Psoas muscle (tissue), 8 donors: Measurements from ENCODE around the gene CBX3. TPM values are rescaled to one million over a fixed set of nuclear protein-coding genes. Genes with fewer than 3 reads are reported as not detected.

Experiments
- ATAC-seq, 4 donors: fragments of 200-7000 bp; cut with Tn5 transposase; one replicate each; pipeline ENCODE4 v1.9.1; 2020; ENCODE audit warnings: moderate library complexity in 3 of 4, mild to moderate bottlenecking in 2 of 4
- DNase-seq, 2 donors: peaks; one replicate each; pipeline ENCODE4 v3.0.0-alpha.2; 2020
- H3K27ac ChIP-seq: fragments of 200-600 bp; one replicate; pipeline ENCODE4 v1.8.0; 2022
- H3K27me3 ChIP-seq, 3 donors: fragments of 200-600 bp in 1 of 3; one replicate each; pipeline versions ENCODE4 v1.6.1 to v1.8.0; 2013 to 2022; ENCODE audit warnings: low read length in 2 of 3, mild to moderate bottlenecking in 2 of 3, moderate library complexity in 1 of 3; ENCODE audit not compliant: insufficient read depth in 3 of 3
- H3K36me3 ChIP-seq, 2 donors: fragments of 200-600 bp in 1 of 2; one replicate each; pipeline versions ENCODE4 v1.6.1 to v1.8.0; 2013 to 2022; ENCODE audit warnings: low read depth in 1 of 2, mild to moderate bottlenecking in 1 of 2, moderate library complexity in 1 of 2; ENCODE audit not compliant: insufficient read depth in 1 of 2
- H3K4me1 ChIP-seq: fragments of 200-600 bp; one replicate; pipeline ENCODE4 v1.8.0; 2022
- H3K4me3 ChIP-seq: fragments of 200-600 bp; one replicate; pipeline ENCODE4 v1.8.0; 2022; ENCODE audit warnings: mild to moderate bottlenecking
- H3K9me3 ChIP-seq: fragments of 200-600 bp; one replicate; pipeline ENCODE4 v1.8.0; 2022
- WGBS, 3 donors: extraction: QIAGEN DNeasy Blood & Tissue Kit; methylation state at CpG; one replicate each; pipeline versions ENCODE4 v1.1.6 to v1.1.7; 2013; 5-methylcytosine and 5-hydroxymethylcytosine counted together
- intact Hi-C, 2 donors: fragments of 100-400 bp; cut with DNase I; formaldehyde crosslinking; loops; one replicate each; pipeline versions ENCODE4 v1.11.0 to v1.14.2; 2022
- polyA plus RNA-seq, 3 donors: library from polyadenylated mRNA; stranded (reverse); fragments of 200-250 nt; gene quantifications; one replicate each; pipeline ENCODE4 v1.2.3, GENCODE V29; 2013
- total RNA-seq, 4 donors: library from RNA; stranded (reverse); fragmentation: NEBNext Ultra II Directional in 2 of 4; extraction: Animal tissue kit (Norgen Biotek cat#: 25700) in 2 of 4; gene quantifications; one replicate each; pipeline versions ENCODE4 v1.2.1 to v1.2.4, GENCODE V29; 2021 to 2023
- TF ChIP-seq, protein P1 (sequence below): fragments of 200-600 bp; IDR thresholded peaks from one replicate; pipeline ENCODE4 v1.8.0; 2022; ENCODE audit warnings: antibody characterized with exemption
- donor health status: healthy with polysubstance abuse.
- donor health status: DM: no; HTN: no; CAD: no; lungs with moderate emphysema.
- donor health status: Bipolar disorder and iron deficiency.
- donor health status: healthy.
- donor health status: DM: yes; HTN: yes; CAD: no.
- donor health status: DM: no; HTN: no; CAD: no.
- donor health status: DM: no; HTN: no; CAD: no.
- donor health status: DM: yes; HTN: yes; CAD: no.

The CBX3 gene
- total and polyA plus RNA-seq, 7 donors = 45.3 to 97.0 (median 71.6) TPM

DNA sequence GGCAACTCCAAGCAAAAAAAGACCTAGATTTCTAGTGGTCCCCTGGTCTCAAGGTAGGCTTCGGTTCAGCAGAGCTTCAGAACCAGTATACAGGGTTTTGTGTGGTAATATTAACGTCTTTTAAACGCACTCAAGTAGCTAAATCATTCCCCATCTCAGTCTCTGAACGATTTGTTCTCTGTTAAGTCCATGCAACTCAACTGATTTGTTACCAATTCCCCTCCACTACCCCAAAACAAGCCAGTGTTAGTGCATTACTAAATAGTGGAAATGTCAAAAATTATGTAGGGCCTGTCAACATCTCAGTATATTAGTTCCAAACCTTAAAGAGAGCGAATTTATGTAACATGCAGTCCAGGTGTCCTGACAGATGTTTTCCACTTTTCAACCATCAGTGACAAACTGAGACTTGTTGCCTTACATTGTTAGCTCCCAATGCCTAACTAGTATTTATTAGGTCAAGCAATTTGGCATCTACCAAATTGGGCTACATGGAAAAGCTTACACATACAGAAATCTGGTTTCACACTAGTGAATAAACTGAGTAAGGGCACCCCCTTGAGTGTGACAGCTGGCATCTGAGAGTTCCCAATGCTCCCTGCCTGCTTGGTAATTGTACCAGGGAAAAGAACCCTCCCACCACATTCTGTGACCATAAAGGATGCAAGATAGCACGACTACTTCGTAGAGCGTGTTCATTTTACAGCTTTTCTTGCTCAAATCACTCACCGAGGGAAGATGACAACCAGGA is 13.2 kb upstream of the CBX3 start:
- peaks cover 29 to 86% of the 10 kb centered on the region in 2 donors for H3K36me3 ChIP-seq
- H3K4me1 ChIP-seq = peaks cover 62% of the 10 kb centered on the region
- ATAC-seq (no peak), DNase-seq (no peak)
- H3K9me3 ChIP-seq = no peaks in the 10 kb centered on the region
- 86 to 87% (median 87%) methylated on average over 9 of the region's 9 CpGs for WGBS, 3 donors
- intact Hi-C loops = no loop called here
- no peaks in the 10 kb centered on the region for H3K27me3 ChIP-seq
- TF ChIP-seq, protein P1, sequence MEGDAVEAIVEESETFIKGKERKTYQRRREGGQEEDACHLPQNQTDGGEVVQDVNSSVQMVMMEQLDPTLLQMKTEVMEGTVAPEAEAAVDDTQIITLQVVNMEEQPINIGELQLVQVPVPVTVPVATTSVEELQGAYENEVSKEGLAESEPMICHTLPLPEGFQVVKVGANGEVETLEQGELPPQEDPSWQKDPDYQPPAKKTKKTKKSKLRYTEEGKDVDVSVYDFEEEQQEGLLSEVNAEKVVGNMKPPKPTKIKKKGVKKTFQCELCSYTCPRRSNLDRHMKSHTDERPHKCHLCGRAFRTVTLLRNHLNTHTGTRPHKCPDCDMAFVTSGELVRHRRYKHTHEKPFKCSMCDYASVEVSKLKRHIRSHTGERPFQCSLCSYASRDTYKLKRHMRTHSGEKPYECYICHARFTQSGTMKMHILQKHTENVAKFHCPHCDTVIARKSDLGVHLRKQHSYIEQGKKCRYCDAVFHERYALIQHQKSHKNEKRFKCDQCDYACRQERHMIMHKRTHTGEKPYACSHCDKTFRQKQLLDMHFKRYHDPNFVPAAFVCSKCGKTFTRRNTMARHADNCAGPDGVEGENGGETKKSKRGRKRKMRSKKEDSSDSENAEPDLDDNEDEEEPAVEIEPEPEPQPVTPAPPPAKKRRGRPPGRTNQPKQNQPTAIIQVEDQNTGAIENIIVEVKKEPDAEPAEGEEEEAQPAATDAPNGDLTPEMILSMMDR = no peak
- H3K4me3 ChIP-seq = no peak overlapping the region
- no peak overlapping the region for H3K27ac ChIP-seq

DNA sequence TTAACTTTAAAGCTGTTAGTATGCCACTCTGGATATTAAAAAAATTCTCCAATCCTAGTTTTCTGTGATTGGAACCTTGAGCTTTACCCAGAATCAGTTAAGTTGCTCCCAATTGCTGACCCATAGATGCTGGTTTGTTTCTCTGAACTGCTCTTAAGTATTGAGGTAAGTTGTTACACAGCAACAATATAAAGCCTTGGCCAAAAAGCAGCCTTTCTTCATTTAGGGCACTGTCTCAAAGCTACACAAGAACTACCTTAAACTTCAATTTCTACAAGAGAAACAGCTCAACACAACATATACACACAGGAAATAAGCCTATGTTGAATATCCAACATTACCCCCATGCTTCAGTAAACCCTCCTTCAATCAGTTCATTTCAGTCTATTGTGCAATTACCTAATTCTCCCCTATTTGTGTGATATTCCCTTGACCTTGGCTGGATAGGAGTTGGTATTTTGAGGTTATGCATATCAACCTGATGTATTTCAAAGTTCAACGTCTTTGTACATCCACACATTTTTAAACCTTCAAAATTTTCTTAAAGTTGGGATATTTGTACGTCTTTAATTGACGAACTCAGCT is 12.5 kb upstream of the CBX3 start:
- Histone ChIP-seq H3K9me3 (no peaks in the 10 kb centered on the region), H3K4me1 (peaks cover 62% of the 10 kb centered on the region), H3K27me3 (no peaks in the 10 kb centered on the region), H3K27ac (no peak overlapping the region), H3K4me3 (no peak overlapping the region), H3K36me3 (peaks cover 29 to 93% of the 10 kb centered on the region in 2 donors)
- TF ChIP-seq, protein P1 = no peak
- ATAC-seq (no peak), DNase-seq (no peak)
- intact Hi-C loops = no loop called here
- WGBS, 3 donors = 89 to 93% (median 89%) methylated on average over 3 of the region's 3 CpGs

DNA sequence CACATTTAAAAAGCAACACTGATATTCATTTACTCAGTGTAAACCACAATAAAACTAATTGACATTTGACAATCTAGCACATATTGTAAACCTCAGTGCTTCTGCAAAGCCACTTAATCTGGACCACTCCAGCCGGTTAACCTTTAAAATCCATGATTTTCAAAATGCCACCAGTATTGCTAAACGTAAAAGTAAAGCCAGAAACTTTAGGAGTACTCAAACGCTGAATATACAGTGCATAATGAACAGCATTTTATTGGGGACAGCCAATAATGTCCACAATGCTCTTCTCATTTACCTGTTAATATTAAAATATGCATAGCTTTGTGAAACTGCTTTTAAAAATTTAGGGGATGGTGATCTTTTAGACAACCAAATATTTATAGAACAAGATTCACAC is 11.8 kb upstream of the CBX3 start:
- TF ChIP-seq, protein P1 = no peak
- peaks cover 29 to 95% of the 10 kb centered on the region in 2 donors for H3K36me3 ChIP-seq
- DNase-seq (no peak), ATAC-seq (no peak)
- no peak overlapping the region for H3K27ac ChIP-seq
- intact Hi-C loops = loop anchor here in 1 of 2 donors (10.0 kb wide), 1 partner anchor 295 kb away; no protein-coding TSS in a partner anchor
- no peaks in the 10 kb centered on the region for H3K27me3 ChIP-seq
- H3K4me1 ChIP-seq = peaks cover 68% of the 10 kb centered on the region
- H3K4me3 ChIP-seq = no peak overlapping the region
- H3K9me3 ChIP-seq = no peaks in the 10 kb centered on the region
- 79 to 88% (median 86%) methylated on average over 3 of the region's 3 CpGs for WGBS, 3 donors

DNA sequence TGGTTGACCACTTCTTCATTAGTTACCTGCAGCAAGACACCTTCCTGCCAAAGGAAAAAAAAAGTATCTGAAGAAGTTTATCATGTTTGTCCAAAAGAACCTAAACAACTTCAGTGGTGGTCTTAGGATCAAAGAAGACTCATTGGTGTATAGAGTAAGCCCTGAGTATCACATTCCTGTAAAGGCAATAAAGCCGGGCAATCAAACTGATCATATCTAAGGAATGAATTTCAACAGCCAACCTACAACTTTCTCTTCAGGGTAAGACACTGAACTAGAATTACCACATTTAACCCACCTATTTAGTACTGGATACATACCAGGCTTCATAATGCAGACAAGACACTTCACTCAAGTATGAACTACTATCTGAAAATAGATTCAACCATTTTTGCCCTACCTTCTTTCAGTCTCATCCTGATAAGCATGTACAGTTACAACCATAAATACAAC is 11.1 kb upstream of the CBX3 start:
- no peak overlapping the region for H3K4me3 ChIP-seq
- H3K27me3 ChIP-seq = no peaks in the 10 kb centered on the region
- no peak for ATAC-seq
- intact Hi-C loops = loop anchor here in 1 of 2 donors (10.0 kb wide), 1 partner anchor 296 kb away; no protein-coding TSS in a partner anchor
- no peak overlapping the region for H3K27ac ChIP-seq
- H3K9me3 ChIP-seq = no peaks in the 10 kb centered on the region
- peaks cover 29 to 95% of the 10 kb centered on the region in 2 donors for H3K36me3 ChIP-seq
- peaks cover 69% of the 10 kb centered on the region for H3K4me1 ChIP-seq
- TF ChIP-seq, protein P1 = no peak
- WGBS, 3 donors = 84 to 93% (median 87%) methylated on average over 1 of the region's 1 CpG
- DNase-seq = no peak
